HL-60 (cell line): ENCODE data around the gene NR1H4.

Experiments
- CTCF ChIP-seq: IDR thresholded peaks from one replicate; pipeline ENCODE4 v1.5.1; 2011; ENCODE audit warnings: low read length, control low read depth, inconsistent platforms; ENCODE audit not compliant: insufficient read depth
- GABPA ChIP-seq: IDR thresholded peaks from 2 replicates; pipeline ENCODE4 v1.6.1; 2012; ENCODE audit warnings: low read depth
- POLR2AphosphoS5 ChIP-seq: IDR thresholded peaks from 2 replicates; pipeline ENCODE4 v1.6.1; 2012; ENCODE audit warnings: low read depth
- REST ChIP-seq: IDR thresholded peaks from 2 replicates; pipeline ENCODE4 v1.6.1; 2012; ENCODE audit warnings: low read depth; ENCODE audit not compliant: insufficient replicate concordance
- SPI1 ChIP-seq: IDR thresholded peaks from 2 replicates; pipeline ENCODE4 v1.6.1; 2012; ENCODE audit warnings: low read depth, mild to moderate bottlenecking, borderline replicate concordance

- TF ChIP-seq CTCF, result no peak
- TF ChIP-seq SPI1, result no peak
- TF ChIP-seq REST, result no peak
- no peak for TF ChIP-seq POLR2AphosphoS5
- TF ChIP-seq GABPA, result no peak
Measured at GRCh38 chr12:100491104-100491503, 17.4 kb downstream of the NR1H4 start.
